RWPE2 (cell line): ENCODE results near the gene NUP133.
"Not testable (repeated sequence)": the region's sequence is repeated elsewhere in the genome, so short reads cannot be mapped to it uniquely, and the experiment has no call there.

Source experiments
- ATAC-seq: fragments of 200-7000 bp; cut with Tn5 transposase; 3 replicates; pipeline ENCODE4 v1.9.1; 2021; ENCODE audit warnings: low read depth
- DNase-seq: peaks from one replicate; pipeline ENCODE4 v3.0.0-alpha.2; 2020; ENCODE audit warnings: low spot score
- H3K27ac ChIP-seq: fragments of 450-650 bp; 2 replicates; pipeline ENCODE4 v1.5.1; 2017; ENCODE audit warnings: mild to moderate bottlenecking; ENCODE audit not compliant: poor library complexity, severe bottlenecking
- H3K27me3 ChIP-seq: fragments of 250-450 bp; sonication (Bioruptor Pico); 2 replicates; pipeline ENCODE4 v1.5.1; 2021; ENCODE audit warnings: mild to moderate bottlenecking, moderate library complexity; ENCODE audit not compliant: insufficient read depth, poor library complexity, severe bottlenecking
- H3K36me3 ChIP-seq: fragments of 250-450 bp; sonication (Bioruptor Pico); 2 replicates; pipeline ENCODE4 v1.5.1; 2020; ENCODE audit warnings: low read depth, mild to moderate bottlenecking, moderate library complexity
- H3K4me1 ChIP-seq: fragments of 250-450 bp; sonication (Bioruptor Pico); 2 replicates; pipeline ENCODE4 v1.5.1; 2021; ENCODE audit warnings: mild to moderate bottlenecking, moderate library complexity; ENCODE audit not compliant: insufficient read depth, poor library complexity, severe bottlenecking
- H3K4me3 ChIP-seq: fragments of 250-450 bp; sonication (Bioruptor Pico); 2 replicates; pipeline ENCODE4 v1.5.1; 2021; ENCODE audit warnings: mild to moderate bottlenecking, moderate library complexity; ENCODE audit not compliant: severe bottlenecking
- H3K9me3 ChIP-seq: fragments of 250-450 bp; sonication (Bioruptor Pico); 2 replicates; pipeline ENCODE4 v1.5.1; 2021; ENCODE audit warnings: mild to moderate bottlenecking, moderate library complexity; ENCODE audit not compliant: severe bottlenecking
- CTCF ChIP-seq: fragments of 450-650 bp; IDR thresholded peaks from one replicate; pipeline ENCODE4 v1.5.1; 2017; ENCODE audit warnings: mild to moderate bottlenecking, moderate library complexity; ENCODE audit not compliant: poor library complexity, severe bottlenecking

The NUP133 gene

GRCh38 chr1:229425564-229426159 is 82.5 kb downstream of the NUP133 start:
- H3K27me3 ChIP-seq = peaks cover 6% of the 10 kb centered on the region
- no peak overlapping the region for H3K27ac ChIP-seq
- H3K4me3 ChIP-seq = no peak overlapping the region
- H3K9me3 ChIP-seq = no peaks in the 10 kb centered on the region
- H3K36me3 ChIP-seq = no peaks in the 10 kb centered on the region
- H3K4me1 ChIP-seq = no peaks in the 10 kb centered on the region
- DNase-seq = no peak
- no peak for TF ChIP-seq CTCF
- ATAC-seq = no peak

- no peak for DNase-seq
- no peak for TF ChIP-seq CTCF
- Histone ChIP-seq H3K27me3 (no peaks in the 10 kb centered on the region), H3K27ac (no peak overlapping the region), H3K36me3 (no peaks in the 10 kb centered on the region), H3K4me3 (no peak overlapping the region), H3K4me1 (no peaks in the 10 kb centered on the region), H3K9me3 (no peaks in the 10 kb centered on the region)
- ATAC-seq = no peak
Observed at GRCh38 chr1:229420765-229421164, 87.4 kb downstream of the NUP133 start.

GRCh38 chr1:229420224-229420623 is 87.9 kb downstream of the NUP133 start:
- no peak for TF ChIP-seq CTCF
- Histone ChIP-seq H3K36me3 (no peaks in the 10 kb centered on the region), H3K4me1 (no peaks in the 10 kb centered on the region), H3K27me3 (no peaks in the 10 kb centered on the region), H3K27ac (no peak overlapping the region), H3K4me3 (no peak overlapping the region), H3K9me3 (no peaks in the 10 kb centered on the region)
- no peak for ATAC-seq
- DNase-seq = no peak

- not testable (repeated sequence) for H3K9me3 ChIP-seq, H3K4me1 ChIP-seq, H3K27me3 ChIP-seq, DNase-seq, H3K27ac ChIP-seq, H3K36me3 ChIP-seq, ATAC-seq, H3K4me3 ChIP-seq
Observed at GRCh38 chr1:229418586-229418985, 89.6 kb downstream of the NUP133 start.

- not testable (repeated sequence) for H3K27me3 ChIP-seq, H3K9me3 ChIP-seq, H3K27ac ChIP-seq, DNase-seq, ATAC-seq, H3K36me3 ChIP-seq, H3K4me3 ChIP-seq, H3K4me1 ChIP-seq
Observed at GRCh38 chr1:229412810-229413209, 95.3 kb downstream of the NUP133 start.

- H3K27me3 ChIP-seq = peaks cover 4% of the 10 kb centered on the region
- no peaks in the 10 kb centered on the region for H3K4me1 ChIP-seq
- no peaks in the 10 kb centered on the region for H3K9me3 ChIP-seq
- H3K27ac ChIP-seq = no peak overlapping the region
- ATAC-seq (no peak), DNase-seq (no peak)
- H3K36me3 ChIP-seq = no peaks in the 10 kb centered on the region
- no peak overlapping the region for H3K4me3 ChIP-seq
- TF ChIP-seq CTCF = no peak
Observed at GRCh38 chr1:229412056-229412455, 96.1 kb downstream of the NUP133 start.
